CD4-positive, CD25-positive, alpha-beta regulatory T cell (primary cell): Measurements from ENCODE around the gene PLEKHM1. TPM values are rescaled to one million over a fixed set of nuclear protein-coding genes. Genes with fewer than 3 reads are reported as not detected.

Source experiments
- ATAC-seq, 2 donors: fragments of 150-1000 bp; cut with Tn5 transposase; one replicate each; pipeline ENCODE4 v1.10.0; 2021; ENCODE audit warnings: low read depth in 2 of 2, moderate number of reproducible peaks in 2 of 2, moderate library complexity in 1 of 2
- DNase-seq, 3 donors: peaks; one replicate each; pipeline versions ENCODE4 v3.0.0 to v3.0.0-alpha.2; 2012 to 2022; ENCODE audit warnings: mixed read lengths in 1 of 3
- H3K27ac ChIP-seq: one replicate; pipeline ENCODE4 v1.7.0; 2013; ENCODE audit warnings: mild to moderate bottlenecking, low read length; ENCODE audit not compliant: insufficient read depth, poor library complexity, severe bottlenecking
- H3K27me3 ChIP-seq: one replicate; pipeline ENCODE4 v1.7.0; 2013; ENCODE audit warnings: low read length; ENCODE audit not compliant: control insufficient read depth, insufficient read depth
- H3K36me3 ChIP-seq: one replicate; pipeline ENCODE4 v1.7.0; 2013; ENCODE audit warnings: mild to moderate bottlenecking, low read length, moderate library complexity; ENCODE audit not compliant: control insufficient read depth, insufficient read depth
- H3K4me1 ChIP-seq: 2 replicates; pipeline ENCODE4 v1.7.0; 2013; ENCODE audit warnings: mild to moderate bottlenecking, low read length; ENCODE audit not compliant: insufficient read depth, control insufficient read depth, poor library complexity, severe bottlenecking
- H3K4me3 ChIP-seq: one replicate; pipeline ENCODE4 v1.7.0; 2013; ENCODE audit warnings: low read depth, mild to moderate bottlenecking, low read length, moderate library complexity
- H3K9me3 ChIP-seq, 2 experiments: 1 replicate in 1 of 2; 2 replicates in 1 of 2; pipeline ENCODE4 v1.7.0; 2013; ENCODE audit warnings: low read length in 2 of 2, mild to moderate bottlenecking in 1 of 2, moderate library complexity in 1 of 2; ENCODE audit not compliant: control insufficient read depth in 2 of 2
- H3K27ac Mint-ChIP-seq, 3 donors: one replicate each; pipeline ENCODE4 v1.8.0; 2020 to 2022; ENCODE audit warnings: mild to moderate bottlenecking in 3 of 3, mixed read lengths in 3 of 3, moderate library complexity in 2 of 3
- H3K27me3 Mint-ChIP-seq: one replicate; pipeline ENCODE4 v1.8.0; 2022; ENCODE audit warnings: mild to moderate bottlenecking, mixed read lengths
- H3K36me3 Mint-ChIP-seq: one replicate; pipeline ENCODE4 v1.8.0; 2020; ENCODE audit warnings: mixed read lengths
- H3K4me1 Mint-ChIP-seq, 4 donors: one replicate each; pipeline ENCODE4 v1.8.0; 2020 to 2022; ENCODE audit warnings: mixed read lengths in 4 of 4, mild to moderate bottlenecking in 1 of 4
- H3K4me3 Mint-ChIP-seq, 4 donors: one replicate each; pipeline ENCODE4 v1.8.0; 2020 to 2022; ENCODE audit warnings: mild to moderate bottlenecking in 4 of 4, mixed read lengths in 4 of 4, moderate library complexity in 3 of 4
- H3K9me3 Mint-ChIP-seq, 7 donors: one replicate each; pipeline ENCODE4 v1.8.0; 2020 to 2022; ENCODE audit warnings: mixed read lengths in 7 of 7, mild to moderate bottlenecking in 3 of 7, moderate library complexity in 2 of 7
- polyA plus RNA-seq, 4 donors: library from polyadenylated mRNA; unstranded; fragments of 300-500 nt; fragmentation: Illumina TruSeq; gene quantifications; one replicate each; pipeline ENCODE4 v1.2.3, GENCODE V29; 2021
- total RNA-seq: library from RNA; stranded (reverse); gene quantifications from one replicate; pipeline ENCODE4 v1.2.3, GENCODE V29; 2022

Gene PLEKHM1
- total and polyA plus RNA-seq, 5 donors from 2014 or later, result 11.1 to 103 (median 12.5) TPM

GRCh38 chr17:45425984-45426413 is 64.5 kb downstream of the PLEKHM1 start:
- H3K27me3 ChIP-seq, result no peaks in the 10 kb centered on the region
- no peak for ATAC-seq
- Mint-ChIP-seq H3K4me1 (peaks cover 0 to 20% (median 7%) of the 10 kb centered on the region in 4 donors), H3K27me3 (no peaks in the 10 kb centered on the region), H3K27ac (peak overlapping the region in 1 of 3 donors; percentile 74), H3K36me3 (no peaks in the 10 kb centered on the region), H3K9me3 (no peaks in the 10 kb centered on the region), H3K4me3 (no peak overlapping the region)
- H3K27ac ChIP-seq, result no peak overlapping the region
- H3K4me3 ChIP-seq, result no peak overlapping the region
- H3K4me1 ChIP-seq, result peaks cover 17% of the 10 kb centered on the region
- H3K9me3 ChIP-seq, result no peaks in the 10 kb centered on the region
- DNase-seq, result no peak
- H3K36me3 ChIP-seq, result no peaks in the 10 kb centered on the region

- no peaks in the 10 kb centered on the region for H3K36me3 ChIP-seq
- Mint-ChIP-seq H3K27me3 (no peaks in the 10 kb centered on the region), H3K36me3 (no peaks in the 10 kb centered on the region), H3K9me3 (no peaks in the 10 kb centered on the region), H3K27ac (no peak overlapping the region), H3K4me3 (no peak overlapping the region), H3K4me1 (peaks cover 0 to 14% (median 7%) of the 10 kb centered on the region in 4 donors)
- H3K9me3 ChIP-seq, result no peaks in the 10 kb centered on the region
- no peak for ATAC-seq
- H3K27ac ChIP-seq, result no peak overlapping the region
- peaks cover 11% of the 10 kb centered on the region for H3K4me1 ChIP-seq
- no peaks in the 10 kb centered on the region for H3K27me3 ChIP-seq
- no peak overlapping the region for H3K4me3 ChIP-seq
- no peak for DNase-seq
These were observed 65.2 kb downstream of the PLEKHM1 start for GRCh38 chr17:45425125-45425983.

GRCh38 chr17:45424769-45425124 is 65.8 kb downstream of the PLEKHM1 start:
- no peak for ATAC-seq
- Mint-ChIP-seq H3K4me1 (peaks cover 0 to 14% (median 7%) of the 10 kb centered on the region in 4 donors), H3K27me3 (peaks cover 4% of the 10 kb centered on the region), H3K27ac (no peak overlapping the region), H3K9me3 (no peaks in the 10 kb centered on the region), H3K36me3 (no peaks in the 10 kb centered on the region), H3K4me3 (no peak overlapping the region)
- Histone ChIP-seq H3K27ac (no peak overlapping the region), H3K4me1 (peaks cover 11% of the 10 kb centered on the region), H3K27me3 (no peaks in the 10 kb centered on the region), H3K9me3 (no peaks in the 10 kb centered on the region), H3K36me3 (no peaks in the 10 kb centered on the region), H3K4me3 (no peak overlapping the region)
- no peak for DNase-seq

GRCh38 chr17:45423975-45424335 is 66.6 kb downstream of the PLEKHM1 start:
- H3K27ac Mint-ChIP-seq, result no peak overlapping the region
- Histone ChIP-seq H3K4me1 (peaks cover 11% of the 10 kb centered on the region), H3K4me3 (no peak overlapping the region), H3K36me3 (no peaks in the 10 kb centered on the region), H3K9me3 (no peaks in the 10 kb centered on the region), H3K27ac (no peak overlapping the region), H3K27me3 (no peaks in the 10 kb centered on the region)
- no peaks in the 10 kb centered on the region for H3K9me3 Mint-ChIP-seq
- DNase-seq, result no peak
- no peaks in the 10 kb centered on the region for H3K36me3 Mint-ChIP-seq
- H3K4me3 Mint-ChIP-seq, result no peak overlapping the region
- H3K27me3 Mint-ChIP-seq, result peaks cover 4% of the 10 kb centered on the region
- H3K4me1 Mint-ChIP-seq, result peaks cover 0 to 12% (median 6%) of the 10 kb centered on the region in 4 donors
- no peak for ATAC-seq

GRCh38 chr17:45423304-45423974 is 67.1 kb downstream of the PLEKHM1 start:
- Mint-ChIP-seq H3K36me3 (no peaks in the 10 kb centered on the region), H3K4me3 (no peak overlapping the region), H3K27ac (no peak overlapping the region), H3K27me3 (peaks cover 4% of the 10 kb centered on the region), H3K4me1 (peaks cover 0 to 7% (median 2%) of the 10 kb centered on the region in 4 donors), H3K9me3 (no peaks in the 10 kb centered on the region)
- Histone ChIP-seq H3K27me3 (no peaks in the 10 kb centered on the region), H3K4me1 (peaks cover 7% of the 10 kb centered on the region), H3K27ac (no peak overlapping the region), H3K9me3 (no peaks in the 10 kb centered on the region), H3K4me3 (no peak overlapping the region), H3K36me3 (no peaks in the 10 kb centered on the region)
- no peak for ATAC-seq
- no peak for DNase-seq

- Histone ChIP-seq H3K36me3 (no peaks in the 10 kb centered on the region), H3K4me1 (peaks cover 12% of the 10 kb centered on the region), H3K27ac (no peak overlapping the region), H3K27me3 (no peaks in the 10 kb centered on the region), H3K4me3 (no peak overlapping the region), H3K9me3 (no peaks in the 10 kb centered on the region)
- peak overlapping the region in 2 of 4 donors; percentile 47 to 81 for H3K4me3 Mint-ChIP-seq
- H3K9me3 Mint-ChIP-seq, result no peaks in the 10 kb centered on the region
- DNase-seq, result no peak
- peaks cover 6% of the 10 kb centered on the region for H3K36me3 Mint-ChIP-seq
- peak overlapping the region in 1 of 3 donors; percentile 68 for H3K27ac Mint-ChIP-seq
- peaks cover 3% of the 10 kb centered on the region for H3K27me3 Mint-ChIP-seq
- ATAC-seq, result no peak
- H3K4me1 Mint-ChIP-seq, result peaks cover 5 to 25% (median 11%) of the 10 kb centered on the region in 4 donors
These were observed 75.3 kb downstream of the PLEKHM1 start for GRCh38 chr17:45414990-45415881.

- H3K27ac ChIP-seq, result no peak overlapping the region
- no peaks in the 10 kb centered on the region for H3K9me3 ChIP-seq
- no peaks in the 10 kb centered on the region for H3K27me3 Mint-ChIP-seq
- no peaks in the 10 kb centered on the region for H3K9me3 Mint-ChIP-seq
- ATAC-seq, result no peak
- peak overlapping the region in 1 of 4 donors; percentile 32 for H3K4me3 Mint-ChIP-seq
- peak overlapping the region in 1 of 3 donors; percentile 15 for H3K27ac Mint-ChIP-seq
- no peak for DNase-seq
- peaks cover 5 to 38% (median 24%) of the 10 kb centered on the region in 4 donors for H3K4me1 Mint-ChIP-seq
- peaks cover 27% of the 10 kb centered on the region for H3K4me1 ChIP-seq
- no peak overlapping the region for H3K4me3 ChIP-seq
- peaks cover 7% of the 10 kb centered on the region for H3K36me3 Mint-ChIP-seq
- no peaks in the 10 kb centered on the region for H3K27me3 ChIP-seq
- H3K36me3 ChIP-seq, result no peaks in the 10 kb centered on the region
These were observed 77.0 kb downstream of the PLEKHM1 start for GRCh38 chr17:45413498-45413923.
